ENCODE data around the gene HAGHL. TPM values are rescaled to one million over a fixed set of nuclear protein-coding genes. Genes with fewer than 3 reads are reported as not detected.
"Not testable (repeated sequence)": the region's sequence is repeated elsewhere in the genome, so short reads cannot be mapped to it uniquely, and the experiment has no call there.

The HAGHL gene
- total and polyA plus RNA-seq, 10 donors: 7.7 to 75.8 (median 20.3) TPM

- Histone ChIP-seq H3K27ac (no peak overlapping the region), H3K36me3 (no peaks in the 10 kb centered on the region), H3K9me3 (no peaks in the 10 kb centered on the region), H3K4me1 (no peaks in the 10 kb centered on the region), H3K4me3 (no peak overlapping the region), H3K27me3 (replicated peaks in 1 of 7) (peaks cover 0 to 73% (median 34%) of the 10 kb centered on the region in 7 donors)
- intact Hi-C loops (cut with DNase I; ENCODE audit: low total_unique reads): no loop called here
- WGBS, 5 donors: 73 to 83% (median 78%) methylated on average over 20 to 36 of the region's 36 CpGs
- TF ChIP-seq POLR2A (IDR thresholded peaks at IDR 0.05) (no peak), CTCF (IDR thresholded peaks at IDR 0.05 in 8 of 11, conservative IDR thresholded peaks at IDR 0.05 in 3 of 11) (no peak)
- no peak for DNase-seq
Measured at GRCh38 chr16:775236-775796, 48.4 kb downstream of the HAGHL start.

- H3K9me3 ChIP-seq; DNase-seq; H3K27ac ChIP-seq; intact Hi-C loops (cut with DNase I; ENCODE audit: low total_unique reads); H3K36me3 ChIP-seq; H3K4me1 ChIP-seq; H3K4me3 ChIP-seq: not testable (repeated sequence)
- WGBS, 5 donors: 82 to 91% (median 89%) methylated on average over 10 of the region's 10 CpGs
- H3K27me3 ChIP-seq (replicated peaks in 1 of 7): peaks cover 0 to 73% (median 36%) of the 10 kb centered on the region in 7 donors
Measured at GRCh38 chr16:776298-776697, 49.4 kb downstream of the HAGHL start.

- intact Hi-C loops (cut with DNase I; ENCODE audit: low total_unique reads): no loop called here
- H3K27me3 ChIP-seq (replicated peaks in 1 of 7): peaks cover 0 to 79% (median 41%) of the 10 kb centered on the region in 7 donors
Measured at GRCh38 chr16:776824-777223, 49.9 kb downstream of the HAGHL start.

GRCh38 chr16:777826-778225 lies 50.9 kb downstream of the HAGHL start:
- H3K27ac ChIP-seq: no peak overlapping the region
- no peaks in the 10 kb centered on the region for H3K4me1 ChIP-seq
- H3K27me3 ChIP-seq (replicated peaks in 1 of 7): peaks cover 0 to 89% (median 51%) of the 10 kb centered on the region in 7 donors
- no peak overlapping the region for H3K4me3 ChIP-seq
- H3K9me3 ChIP-seq: no peaks in the 10 kb centered on the region
- no peaks in the 10 kb centered on the region for H3K36me3 ChIP-seq
- DNase-seq: no peak
- intact Hi-C loops (cut with DNase I; ENCODE audit: low total_unique reads): no loop called here
- 15 to 22% (median 16%) methylated on average over 14 to 16 of the region's 16 CpGs for WGBS, 5 donors
- no peak for TF ChIP-seq POLR2A (IDR thresholded peaks at IDR 0.05)
- TF ChIP-seq POLR2AphosphoS5 (IDR thresholded peaks at IDR 0.05): no peak
- no peak for TF ChIP-seq CTCF (IDR thresholded peaks at IDR 0.05 in 8 of 11, conservative IDR thresholded peaks at IDR 0.05 in 3 of 11)

More at GRCh38 chr16:776824-777223, 49.9 kb downstream of the HAGHL start:
- Histone ChIP-seq H3K4me1 (no peaks in the 10 kb centered on the region), H3K4me3 (no peak overlapping the region), H3K36me3 (no peaks in the 10 kb centered on the region), H3K9me3 (no peaks in the 10 kb centered on the region), H3K27ac (no peak overlapping the region)
- TF ChIP-seq CTCF (IDR thresholded peaks at IDR 0.05 in 8 of 11, conservative IDR thresholded peaks at IDR 0.05 in 3 of 11): no peak
- TF ChIP-seq POLR2AphosphoS5 (IDR thresholded peaks at IDR 0.05): no peak
- TF ChIP-seq POLR2A (IDR thresholded peaks at IDR 0.05): no peak
- 91 to 97% (median 93%) methylated on average over 9 of the region's 9 CpGs for WGBS, 5 donors
- no peak for DNase-seq

- intact Hi-C loops (cut with DNase I; ENCODE audit: low total_unique reads): no loop called here
- H3K36me3 ChIP-seq: no peaks in the 10 kb centered on the region
- no peaks in the 10 kb centered on the region for H3K9me3 ChIP-seq
- no peak overlapping the region for H3K4me3 ChIP-seq
- TF ChIP-seq CTCF (IDR thresholded peaks at IDR 0.05 in 8 of 11, conservative IDR thresholded peaks at IDR 0.05 in 3 of 11) (no peak), POLR2A (IDR thresholded peaks at IDR 0.05) (no peak), POLR2AphosphoS5 (IDR thresholded peaks at IDR 0.05) (no peak)
- no peak for DNase-seq
- WGBS, 5 donors: 82 to 90% (median 87%) methylated on average over 11 of the region's 11 CpGs
- no peak overlapping the region for H3K27ac ChIP-seq
- H3K4me1 ChIP-seq: no peaks in the 10 kb centered on the region
- peaks cover 0 to 95% (median 56%) of the 10 kb centered on the region in 7 donors for H3K27me3 ChIP-seq (replicated peaks in 1 of 7)
Measured at GRCh38 chr16:778447-778846, 51.5 kb downstream of the HAGHL start.

All from spleen (tissue), 11 donors.